Stimulated activated CD8-positive, alpha-beta memory T cell treated with anti-CD3 and anti-CD28 coated beads, Interleukin-7, amount 100 ng/mL, for 4 hours (primary cell): ENCODE results near the gene NRG4.
"Not testable (repeated sequence)": the region's sequence is repeated elsewhere in the genome, so short reads cannot be mapped to it uniquely, and the experiment has no call there.

Experiments
- DNase-seq, 2 donors: peaks; one replicate each; pipeline ENCODE4 v3.0.0-alpha.2; 2020; ENCODE audit warnings: low read depth in 2 of 2

The NRG4 gene

GRCh38 chr15:75994220-75994619, 18.0 kb downstream of the NRG4 start:
- no peak for DNase-seq

GRCh38 chr15:75992897-75993296, 19.3 kb downstream of the NRG4 start:
- DNase-seq = no peak

GRCh38 chr15:75989875-75990274, 22.3 kb downstream of the NRG4 start:
- no peak for DNase-seq

- DNase-seq = no peak
Measured at GRCh38 chr15:75989045-75989444, 23.2 kb downstream of the NRG4 start.

GRCh38 chr15:75985971-75986370, 26.3 kb downstream of the NRG4 start:
- no peak for DNase-seq

- DNase-seq = not testable (repeated sequence)
Measured at GRCh38 chr15:75984706-75985105, 27.5 kb downstream of the NRG4 start.

- DNase-seq = no peak
Measured at GRCh38 chr15:75982468-75982867, 29.8 kb downstream of the NRG4 start.

GRCh38 chr15:75981149-75981815, 30.9 kb downstream of the NRG4 start:
- no peak for DNase-seq

- not testable (repeated sequence) for DNase-seq
Measured at GRCh38 chr15:75976766-75977165, 35.5 kb downstream of the NRG4 start.

GRCh38 chr15:75966073-75966472, 46.2 kb downstream of the NRG4 start:
- DNase-seq = no peak

- DNase-seq = no peak
Measured at GRCh38 chr15:75961331-75961730, 50.9 kb downstream of the NRG4 start.

GRCh38 chr15:75955720-75956119, 56.5 kb downstream of the NRG4 start:
- DNase-seq = no peak

GRCh38 chr15:75952525-75952924, 59.7 kb downstream of the NRG4 start:
- DNase-seq = no peak

- DNase-seq = no peak
Measured at GRCh38 chr15:75948761-75949296, 63.4 kb downstream of the NRG4 start.

GRCh38 chr15:75947092-75947491, 65.1 kb downstream of the NRG4 start:
- no peak for DNase-seq

- no peak for DNase-seq
Measured at GRCh38 chr15:75945953-75946352, 66.3 kb downstream of the NRG4 start.

GRCh38 chr15:75943713-75944215, 68.5 kb downstream of the NRG4 start:
- DNase-seq = no peak

GRCh38 chr15:75943246-75943645, 69.0 kb downstream of the NRG4 start:
- no peak for DNase-seq

- no peak for DNase-seq
Measured at GRCh38 chr15:75942464-75942863, 69.8 kb downstream of the NRG4 start.

GRCh38 chr15:75930866-75931265, 81.4 kb downstream of the NRG4 start:
- DNase-seq = no peak

GRCh38 chr15:75929799-75930565, 82.2 kb downstream of the NRG4 start:
- no peak for DNase-seq

GRCh38 chr15:75928680-75929608, 83.3 kb downstream of the NRG4 start:
- DNase-seq = no peak
